Sigmoid colon (tissue), 4 donors: Measurements from ENCODE around the gene OPN4.

Experiments used
- CTCF ChIP-seq, 4 experiments: fragments of 450-650 bp in 3 of 4; fragments of 200-600 bp in 1 of 4; IDR thresholded peaks; one replicate each; pipeline ENCODE4 v1.5.1; 2016 to 2019; ENCODE audit warnings: antibody characterized with exemption in 4 of 4, mild to moderate bottlenecking in 3 of 4, moderate library complexity in 2 of 4
- EP300 ChIP-seq, 4 donors: sonication (generic); formaldehyde crosslinking; IDR thresholded peaks; one replicate each; pipeline ENCODE4 v1.6.1; 2017; ENCODE audit warnings: antibody characterized with exemption in 4 of 4

- no peak for TF ChIP-seq EP300 (IDR thresholded peaks at IDR 0.05)
- no peak for TF ChIP-seq CTCF (IDR thresholded peaks at IDR 0.05)
Observed at GRCh38 chr10:86687750-86688149, 33.4 kb downstream of the OPN4 start.
